Neural progenitor cell (in vitro differentiated cells): Measurements from ENCODE around the gene ATP11A. TPM values are rescaled to one million over a fixed set of nuclear protein-coding genes. Genes with fewer than 3 reads are reported as not detected.

Experiments
- DNase-seq: peaks from one replicate; pipeline ENCODE4 v3.0.0-alpha.2; 2016; ENCODE audit warnings: low spot score
- H2AFZ ChIP-seq: fragments of 200-600 bp; sonication (generic); replicated peaks from 2 replicates; pipeline ENCODE4 v1.6.1; 2016; ENCODE audit warnings: antibody characterized with exemption
- H3F3A ChIP-seq: fragments of 200-600 bp; sonication (generic); 2 replicates; pipeline ENCODE4 v1.6.1; 2016; ENCODE audit warnings: antibody characterized with exemption, low read depth
- H3K27ac ChIP-seq: fragments of 200-600 bp; sonication (generic); 2 replicates; pipeline ENCODE4 v1.5.1; 2016; ENCODE audit warnings: mild to moderate bottlenecking
- H3K27me3 ChIP-seq: fragments of 200-600 bp; sonication (generic); 2 replicates; pipeline ENCODE4 v1.6.1; 2016; ENCODE audit warnings: mild to moderate bottlenecking, moderate library complexity
- H3K36me3 ChIP-seq: fragments of 200-600 bp; sonication (generic); 2 replicates; pipeline ENCODE4 v1.5.1; 2016
- H3K4me1 ChIP-seq: fragments of 200-600 bp; sonication (generic); 2 replicates; pipeline ENCODE4 v1.6.1; 2016; ENCODE audit warnings: mixed run types
- H3K4me2 ChIP-seq: fragments of 200-600 bp; sonication (generic); 2 replicates; pipeline ENCODE4 v1.6.1; 2016
- H3K4me3 ChIP-seq: fragments of 200-600 bp; sonication (generic); 2 replicates; pipeline ENCODE4 v1.5.1; 2016
- H3K79me2 ChIP-seq: fragments of 200-600 bp; sonication (generic); 2 replicates; pipeline ENCODE4 v1.6.1; 2016; ENCODE audit warnings: low read depth
- H3K9ac ChIP-seq: fragments of 200-600 bp; sonication (generic); 2 replicates; pipeline ENCODE4 v1.6.1; 2016
- H3K9me3 ChIP-seq: fragments of 200-600 bp; sonication (generic); 2 replicates; pipeline ENCODE4 v1.5.1; 2016; ENCODE audit warnings: low read depth
- H4K20me1 ChIP-seq: fragments of 200-600 bp; sonication (generic); 2 replicates; pipeline ENCODE4 v1.6.1; 2016; ENCODE audit warnings: low read depth
- H3K27ac Mint-ChIP-seq: 3 replicates; pipeline ENCODE4 v1.8.0; 2021; ENCODE audit warnings: mixed read lengths
- H3K27me3 Mint-ChIP-seq: 2 replicates; pipeline ENCODE4 v1.8.0; 2022; ENCODE audit warnings: low read depth, mild to moderate bottlenecking, inconsistent platforms, moderate library complexity, mixed read lengths; ENCODE audit not compliant: insufficient read depth
- H3K36me3 Mint-ChIP-seq: 3 replicates; pipeline ENCODE4 v1.8.0; 2021; ENCODE audit warnings: mixed read lengths
- H3K4me1 Mint-ChIP-seq: 3 replicates; pipeline ENCODE4 v1.8.0; 2021; ENCODE audit warnings: mixed read lengths
- H3K4me3 Mint-ChIP-seq: 3 replicates; pipeline ENCODE4 v1.8.0; 2021; ENCODE audit warnings: mild to moderate bottlenecking, moderate library complexity, mixed read lengths
- H3K9me3 Mint-ChIP-seq: 3 replicates; pipeline ENCODE4 v1.8.0; 2020; ENCODE audit warnings: mixed read lengths
- EZH2 ChIP-seq: fragments of 200-600 bp; sonication (generic); IDR thresholded peaks from 2 replicates; pipeline ENCODE4 v1.6.1; 2017; ENCODE audit warnings: antibody characterized with exemption, mild to moderate bottlenecking, moderate library complexity
- EZH2phosphoT487 ChIP-seq: fragments of 200-600 bp; sonication (generic); IDR thresholded peaks from 2 replicates; pipeline ENCODE4 v1.6.1; 2017; ENCODE audit warnings: antibody characterized with exemption
- total RNA-seq: library from RNA; depleted of rRNA; stranded (reverse); fragments of >200 nt; gene quantifications from 2 replicates; pipeline ENCODE4 v1.2.3, GENCODE V29; 2015; ENCODE audit warnings: low replicate concordance
- TF ChIP-seq, protein P1 (sequence below): fragments of 200-600 bp; sonication (generic); IDR thresholded peaks from 2 replicates; pipeline ENCODE4 v1.5.1; 2017; ENCODE audit warnings: antibody characterized with exemption, mild to moderate bottlenecking

ATP11A gene
- total RNA-seq, 1 donor from 2014 or later = 12.6 TPM

DNA sequence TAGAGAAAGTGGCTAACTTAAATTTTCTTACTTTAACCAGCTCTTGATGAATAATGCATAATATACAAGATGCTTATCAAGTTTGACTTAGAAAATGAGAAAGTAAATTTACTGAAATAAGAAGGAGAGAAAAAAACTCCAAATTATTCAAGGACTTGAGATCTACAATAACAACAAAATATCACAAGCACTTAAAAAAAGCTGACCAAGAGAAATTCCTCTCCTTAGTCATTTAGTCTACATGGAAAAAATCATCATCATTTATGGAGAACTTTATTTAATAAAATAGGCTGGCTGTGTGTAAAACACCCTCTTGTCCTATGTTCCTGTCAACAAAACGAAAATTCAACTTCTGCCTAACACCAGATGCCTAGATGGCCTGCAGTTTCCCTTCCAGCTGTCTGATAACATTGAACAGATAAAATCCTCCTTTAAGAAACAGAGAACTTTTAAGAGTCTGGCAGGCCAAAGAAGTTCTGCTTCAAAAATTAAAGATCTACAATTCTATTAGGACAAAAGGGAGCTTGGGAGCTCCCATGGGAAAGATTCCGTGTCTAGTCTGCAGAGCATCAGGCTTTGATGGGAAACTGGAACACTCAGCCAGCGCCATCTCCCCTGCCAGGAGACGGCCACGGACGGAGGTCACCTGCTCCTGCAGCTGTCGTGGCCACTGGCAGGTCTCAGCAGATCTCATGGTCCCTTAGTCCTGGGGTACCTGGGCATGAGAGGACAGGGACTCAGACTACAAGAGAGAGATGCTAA lies 37.9 kb upstream of the ATP11A start:
- no peak overlapping the region for H3K4me3 ChIP-seq
- no peaks in the 10 kb centered on the region for H4K20me1 ChIP-seq
- TF ChIP-seq EZH2phosphoT487 = no peak
- TF ChIP-seq EZH2 = no peak
- TF ChIP-seq, protein P1, sequence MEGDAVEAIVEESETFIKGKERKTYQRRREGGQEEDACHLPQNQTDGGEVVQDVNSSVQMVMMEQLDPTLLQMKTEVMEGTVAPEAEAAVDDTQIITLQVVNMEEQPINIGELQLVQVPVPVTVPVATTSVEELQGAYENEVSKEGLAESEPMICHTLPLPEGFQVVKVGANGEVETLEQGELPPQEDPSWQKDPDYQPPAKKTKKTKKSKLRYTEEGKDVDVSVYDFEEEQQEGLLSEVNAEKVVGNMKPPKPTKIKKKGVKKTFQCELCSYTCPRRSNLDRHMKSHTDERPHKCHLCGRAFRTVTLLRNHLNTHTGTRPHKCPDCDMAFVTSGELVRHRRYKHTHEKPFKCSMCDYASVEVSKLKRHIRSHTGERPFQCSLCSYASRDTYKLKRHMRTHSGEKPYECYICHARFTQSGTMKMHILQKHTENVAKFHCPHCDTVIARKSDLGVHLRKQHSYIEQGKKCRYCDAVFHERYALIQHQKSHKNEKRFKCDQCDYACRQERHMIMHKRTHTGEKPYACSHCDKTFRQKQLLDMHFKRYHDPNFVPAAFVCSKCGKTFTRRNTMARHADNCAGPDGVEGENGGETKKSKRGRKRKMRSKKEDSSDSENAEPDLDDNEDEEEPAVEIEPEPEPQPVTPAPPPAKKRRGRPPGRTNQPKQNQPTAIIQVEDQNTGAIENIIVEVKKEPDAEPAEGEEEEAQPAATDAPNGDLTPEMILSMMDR = no peak
- H3K79me2 ChIP-seq = no peaks in the 10 kb centered on the region
- H3K9ac ChIP-seq = no peak overlapping the region
- Mint-ChIP-seq H3K4me3 (no peak overlapping the region), H3K36me3 (no peaks in the 10 kb centered on the region), H3K27me3 (peaks cover 8% of the 10 kb centered on the region), H3K27ac (no peak overlapping the region), H3K9me3 (peaks cover 6% of the 10 kb centered on the region), H3K4me1 (peaks cover 23% of the 10 kb centered on the region)
- H3K36me3 ChIP-seq = no peaks in the 10 kb centered on the region
- DNase-seq = no peak
- no peaks in the 10 kb centered on the region for H3K27me3 ChIP-seq
- H3F3A ChIP-seq = no peaks in the 10 kb centered on the region
- no peaks in the 10 kb centered on the region for H3K9me3 ChIP-seq
- peaks cover 6% of the 10 kb centered on the region for H3K4me1 ChIP-seq
- no peak overlapping the region for H3K4me2 ChIP-seq
- H3K27ac ChIP-seq = no peak overlapping the region
- no peak overlapping the region for H2AFZ ChIP-seq

DNA sequence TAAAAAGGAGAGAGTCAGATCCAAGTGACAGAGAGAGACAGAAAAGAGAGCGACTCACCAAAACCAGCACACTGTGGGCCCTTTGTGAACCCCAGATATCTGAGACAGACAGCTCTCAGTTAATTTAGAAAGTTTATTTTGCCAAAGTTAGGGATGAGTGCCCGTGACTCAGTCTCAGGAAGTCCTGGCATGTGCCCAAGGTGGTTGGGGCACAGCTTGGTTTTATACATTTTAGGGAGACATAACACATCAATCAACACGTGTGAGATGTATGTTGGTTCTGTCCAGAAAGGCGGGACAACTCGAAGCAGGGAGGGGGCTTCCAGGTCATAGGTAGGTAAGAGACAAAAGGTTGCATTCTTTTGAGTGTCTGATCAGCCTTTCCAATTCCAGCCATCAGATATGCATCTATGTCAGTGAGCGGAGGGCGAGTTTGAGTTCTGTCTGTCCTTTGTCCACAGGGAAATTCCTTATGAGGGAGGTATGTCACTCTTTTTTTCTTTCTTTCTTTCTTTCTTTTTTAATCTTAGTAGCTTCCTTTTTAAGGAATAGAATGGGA lies 37.2 kb upstream of the ATP11A start:
- H3K36me3 ChIP-seq = no peaks in the 10 kb centered on the region
- H3F3A ChIP-seq = no peaks in the 10 kb centered on the region
- H3K4me3 ChIP-seq = no peak overlapping the region
- DNase-seq = no peak
- H3K36me3 Mint-ChIP-seq = no peaks in the 10 kb centered on the region
- peaks cover 23% of the 10 kb centered on the region for H3K4me1 Mint-ChIP-seq
- peaks cover 6% of the 10 kb centered on the region for H3K9me3 Mint-ChIP-seq
- no peak overlapping the region for H3K4me2 ChIP-seq
- no peak overlapping the region for H3K27ac ChIP-seq
- H3K27ac Mint-ChIP-seq = no peak overlapping the region
- H3K79me2 ChIP-seq = no peaks in the 10 kb centered on the region
- peaks cover 6% of the 10 kb centered on the region for H3K4me1 ChIP-seq
- TF ChIP-seq EZH2 = no peak
- TF ChIP-seq EZH2phosphoT487 = no peak
- TF ChIP-seq, protein P1 = no peak
- H2AFZ ChIP-seq = no peak overlapping the region
- peaks cover 8% of the 10 kb centered on the region for H3K27me3 Mint-ChIP-seq
- no peak overlapping the region for H3K4me3 Mint-ChIP-seq
- no peaks in the 10 kb centered on the region for H3K9me3 ChIP-seq
- H3K27me3 ChIP-seq = no peaks in the 10 kb centered on the region
- no peak overlapping the region for H3K9ac ChIP-seq
- H4K20me1 ChIP-seq = no peaks in the 10 kb centered on the region

DNA sequence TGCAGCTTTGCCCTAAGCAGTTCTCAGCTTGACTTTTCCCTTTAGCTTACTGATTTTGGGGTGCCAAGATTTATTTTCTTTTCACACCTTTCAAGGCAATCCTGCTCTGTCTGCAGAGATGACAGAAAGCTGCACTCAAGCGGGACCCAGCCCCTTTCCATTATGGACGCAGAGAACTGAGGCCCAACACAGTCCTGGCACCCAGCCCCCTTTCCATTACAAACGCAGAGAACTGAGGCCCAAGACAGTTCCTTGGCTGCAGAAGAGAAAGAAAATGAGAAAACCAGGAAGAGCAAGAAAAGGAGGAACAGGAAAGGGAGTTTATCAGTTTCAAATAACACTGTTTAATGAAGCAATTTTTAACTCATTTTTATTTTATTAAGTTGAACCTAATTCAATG lies 36.8 kb upstream of the ATP11A start:
- Mint-ChIP-seq H3K4me3 (no peak overlapping the region), H3K36me3 (no peaks in the 10 kb centered on the region), H3K9me3 (peaks cover 2% of the 10 kb centered on the region), H3K4me1 (peaks cover 24% of the 10 kb centered on the region), H3K27ac (no peak overlapping the region), H3K27me3 (peaks cover 8% of the 10 kb centered on the region)
- TF ChIP-seq, protein P1 = no peak
- TF ChIP-seq EZH2 (no peak), EZH2phosphoT487 (no peak)
- no peak overlapping the region for H3K4me3 ChIP-seq
- H3K9me3 ChIP-seq = no peaks in the 10 kb centered on the region
- no peak overlapping the region for H2AFZ ChIP-seq
- H3K4me2 ChIP-seq = no peak overlapping the region
- H3F3A ChIP-seq = no peaks in the 10 kb centered on the region
- no peaks in the 10 kb centered on the region for H3K27me3 ChIP-seq
- H3K4me1 ChIP-seq = peaks cover 6% of the 10 kb centered on the region
- H3K36me3 ChIP-seq = no peaks in the 10 kb centered on the region
- no peak overlapping the region for H3K27ac ChIP-seq
- no peaks in the 10 kb centered on the region for H3K79me2 ChIP-seq
- H3K9ac ChIP-seq = no peak overlapping the region
- H4K20me1 ChIP-seq = no peaks in the 10 kb centered on the region
- no peak for DNase-seq
